Measurements from ENCODE around the gene PARN. TPM values are rescaled to one million over a fixed set of nuclear protein-coding genes. Genes with fewer than 3 reads are reported as not detected.

Gene PARN
- polyA plus RNA-seq, 2 of the 4 experiments (the other 2 are of a cell fraction), result 40.0 to 58.6 TPM

DNA sequence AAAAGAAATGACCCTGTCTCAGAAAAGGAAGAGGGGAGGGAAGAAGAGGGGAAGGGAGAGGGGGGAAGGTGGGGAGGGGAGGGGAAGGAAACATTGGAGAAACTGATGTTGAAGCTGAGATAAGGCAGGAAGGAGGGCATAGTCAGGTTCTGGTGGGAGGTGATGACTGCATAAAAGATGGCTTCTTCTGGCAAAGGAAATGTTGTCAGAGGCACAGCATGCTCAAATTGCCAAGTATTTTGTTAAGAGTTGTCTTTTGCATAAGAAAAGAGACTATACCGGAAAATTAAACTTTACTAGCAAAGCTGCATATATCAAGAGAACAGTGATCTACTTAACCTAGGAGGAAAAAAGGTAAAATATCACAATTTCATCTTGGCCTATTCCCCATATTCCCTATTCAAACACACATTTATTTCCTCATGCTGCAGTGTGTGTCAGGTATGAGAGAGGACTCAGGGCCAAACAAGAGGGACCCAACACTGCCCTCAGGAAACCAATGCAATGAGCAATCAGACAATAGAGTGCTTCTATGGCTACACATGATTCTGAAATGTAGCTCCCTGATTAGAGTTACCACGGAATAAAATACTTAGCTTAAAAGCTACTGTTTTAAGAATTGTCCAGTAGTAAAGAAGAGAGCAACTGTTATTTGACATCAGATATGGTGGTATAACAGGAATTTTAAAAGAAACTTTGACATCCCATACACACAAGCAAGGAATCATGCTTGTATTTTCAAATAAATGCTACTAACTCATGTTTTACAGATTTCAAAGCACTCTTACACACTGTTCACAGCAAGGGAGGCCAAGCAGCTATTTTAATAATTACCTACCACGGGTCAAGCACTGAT lies 80.9 kb downstream of the PARN start:
- FAIRE-seq (no peak), ATAC-seq (peak; percentile 57 to 67; a peak in 4 of 6 replicates), DNase-seq (ENCODE audit: low read depth in 1 of 2, low spot score in 1 of 2) (peak in 1 of 2 experiments; percentile 30)
- H3K4me3 ChIP-seq, result no peak overlapping the region
- H3K4me2 ChIP-seq, result peak overlapping the region; percentile 75
- 0 out of 3 replicates have a peak, but pooled peaks cover under 1% of the 10 kb centered on the region for H3K9me3 ChIP-seq
- ChIA-PET CTCF (interaction anchor here (0.6 to 3.7 kb wide), 7 partner anchors 12 to 250 kb away, joined by 3 to 20 read pairs (median 3); no protein-coding TSS in a partner anchor), POLR2A (interaction anchor here (0.6 kb wide), 1 partner anchor 68 kb away, joined by 4 read pairs; no protein-coding TSS in a partner anchor)
- peaks cover 70% of the 10 kb centered on the region for H3K4me1 ChIP-seq
- WGBS (ENCODE audit: missing lambda C conversion rate), result 36% methylated on average over 3 of the region's 3 CpGs
- peak overlapping the region; percentile 68 to 80 for H3K27ac ChIP-seq
- no peak for TF ChIP-seq CHD2 (IDR thresholded peaks at IDR 0.05; ENCODE audit: low read length, partially characterized antibody)
- no peak for TF ChIP-seq TP53 (CRISPR knock-in tag; IDR thresholded peaks at IDR 0.05)
- no peak for TF ChIP-seq ESRRA (IDR thresholded peaks at IDR 0.05; ENCODE audit: borderline replicate concordance, low read length)
- TF ChIP-seq NFE2L2 (conservative IDR thresholded peaks at IDR 0.05; ENCODE audit: low read length), result no peak
- TF ChIP-seq ZC3H11A (IDR thresholded peaks at IDR 0.05), result no peak
- no peak for TF ChIP-seq CEBPB (IDR thresholded peaks at IDR 0.05)
- TF ChIP-seq, protein P1, sequence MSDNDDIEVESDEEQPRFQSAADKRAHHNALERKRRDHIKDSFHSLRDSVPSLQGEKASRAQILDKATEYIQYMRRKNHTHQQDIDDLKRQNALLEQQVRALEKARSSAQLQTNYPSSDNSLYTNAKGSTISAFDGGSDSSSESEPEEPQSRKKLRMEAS (IDR thresholded peaks at IDR 0.05), result no peak
- no peak for TF ChIP-seq SREBF2 (IDR thresholded peaks at IDR 0.05)
- no peak for TF ChIP-seq BHLHE40 (IDR thresholded peaks at IDR 0.05; ENCODE audit: low read depth, low read length)
- no peak for TF ChIP-seq HDAC2 (IDR thresholded peaks at IDR 0.05)
- TF ChIP-seq, protein P2, sequence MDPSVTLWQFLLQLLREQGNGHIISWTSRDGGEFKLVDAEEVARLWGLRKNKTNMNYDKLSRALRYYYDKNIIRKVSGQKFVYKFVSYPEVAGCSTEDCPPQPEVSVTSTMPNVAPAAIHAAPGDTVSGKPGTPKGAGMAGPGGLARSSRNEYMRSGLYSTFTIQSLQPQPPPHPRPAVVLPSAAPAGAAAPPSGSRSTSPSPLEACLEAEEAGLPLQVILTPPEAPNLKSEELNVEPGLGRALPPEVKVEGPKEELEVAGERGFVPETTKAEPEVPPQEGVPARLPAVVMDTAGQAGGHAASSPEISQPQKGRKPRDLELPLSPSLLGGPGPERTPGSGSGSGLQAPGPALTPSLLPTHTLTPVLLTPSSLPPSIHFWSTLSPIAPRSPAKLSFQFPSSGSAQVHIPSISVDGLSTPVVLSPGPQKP (IDR thresholded peaks at IDR 0.05; ENCODE audit: low read depth, low read length), result no peak
- TF ChIP-seq JUNB (IDR thresholded peaks at IDR 0.05), result no peak
- TF ChIP-seq PHF8 (IDR thresholded peaks at IDR 0.05; ENCODE audit: borderline replicate concordance, low read depth), result no peak
- TF ChIP-seq RFX5 (IDR thresholded peaks at IDR 0.05), result no peak
- TF ChIP-seq EHF (CRISPR knock-in tag; IDR thresholded peaks at IDR 0.05), result no peak
- no peak for TF ChIP-seq MYC (IDR thresholded peaks at IDR 0.05; ENCODE audit: borderline replicate concordance, low read length)
- TF ChIP-seq HES2 (IDR thresholded peaks at IDR 0.05), result no peak
- TF ChIP-seq KDM1A (IDR thresholded peaks at IDR 0.05; ENCODE audit: low read depth), result no peak
- TF ChIP-seq CHD4 (IDR thresholded peaks at IDR 0.05; ENCODE audit: borderline replicate concordance), result no peak

GRCh38 chr16:14545346-14545884 lies 84.6 kb downstream of the PARN start:
- peak; percentile 49 for FAIRE-seq
- Histone ChIP-seq H3K4me1 (peaks cover 52% of the 10 kb centered on the region), H3K4me3 (peak overlapping the region; percentile 11; the same call in 1 of the 3 replicates), H3K4me2 (peak overlapping the region; percentile 78), H3K9me3 (peaks cover 31% of the 10 kb centered on the region), H3K27ac (peak overlapping the region; percentile 78 to 84)
- CTCF ChIA-PET, result interaction anchor here (1.0 to 1.6 kb wide), 3 partner anchors 14 to 35 kb away, joined by 3 to 6 read pairs (median 3); no protein-coding TSS in a partner anchor
- DNase-seq (ENCODE audit: low read depth in 1 of 2, low spot score in 1 of 2), result peak in 1 of 2 experiments; percentile 92
- POLR2A ChIA-PET, result no interaction called here
- peak; percentile 71 to 90 for ATAC-seq
- WGBS (ENCODE audit: missing lambda C conversion rate), result 3% methylated on average over 7 of the region's 7 CpGs
- TF ChIP-seq PHF8 (IDR thresholded peaks at IDR 0.05; ENCODE audit: borderline replicate concordance, low read depth) (no peak), USF2 (IDR thresholded peaks at IDR 0.05) (no peak), RARB (CRISPR knock-in tag; IDR thresholded peaks at IDR 0.05) (no peak), KDM1A (IDR thresholded peaks at IDR 0.05; ENCODE audit: low read depth) (peak; percentile 52; the same call in 1 of the 2 replicates), RAD21 (conservative IDR thresholded peaks at IDR 0.05 in 1 of 2, IDR thresholded peaks at IDR 0.05 in 1 of 2) (peak in 1 of 2 experiments; percentile 20; a peak in 2 of 5 replicates), CHD2 (IDR thresholded peaks at IDR 0.05; ENCODE audit: low read length, partially characterized antibody) (no peak), GATA3 (IDR thresholded peaks at IDR 0.05; ENCODE audit: borderline replicate concordance) (peak; percentile 80), REST (IDR thresholded peaks at IDR 0.05) (no peak), ZSCAN20 (CRISPR knock-in tag; IDR thresholded peaks at IDR 0.05) (no peak), POLR2A (IDR thresholded peaks at IDR 0.05; ENCODE audit: low read length) (no peak), RFX5 (IDR thresholded peaks at IDR 0.05) (no peak), ATOH8 (CRISPR knock-in tag; IDR thresholded peaks at IDR 0.05; ENCODE audit: low read depth) (no peak), CBX8 (IDR thresholded peaks at IDR 0.05) (no peak), CHD4 (IDR thresholded peaks at IDR 0.05; ENCODE audit: borderline replicate concordance) (no peak), EHF (CRISPR knock-in tag; IDR thresholded peaks at IDR 0.05) (no peak), FOSB (CRISPR knock-in tag; IDR thresholded peaks at IDR 0.05) (no peak), FOXS1 (CRISPR knock-in tag; IDR thresholded peaks at IDR 0.05) (no peak)
